ENCODE results near the gene PSEN1.

The PSEN1 gene

DNA sequence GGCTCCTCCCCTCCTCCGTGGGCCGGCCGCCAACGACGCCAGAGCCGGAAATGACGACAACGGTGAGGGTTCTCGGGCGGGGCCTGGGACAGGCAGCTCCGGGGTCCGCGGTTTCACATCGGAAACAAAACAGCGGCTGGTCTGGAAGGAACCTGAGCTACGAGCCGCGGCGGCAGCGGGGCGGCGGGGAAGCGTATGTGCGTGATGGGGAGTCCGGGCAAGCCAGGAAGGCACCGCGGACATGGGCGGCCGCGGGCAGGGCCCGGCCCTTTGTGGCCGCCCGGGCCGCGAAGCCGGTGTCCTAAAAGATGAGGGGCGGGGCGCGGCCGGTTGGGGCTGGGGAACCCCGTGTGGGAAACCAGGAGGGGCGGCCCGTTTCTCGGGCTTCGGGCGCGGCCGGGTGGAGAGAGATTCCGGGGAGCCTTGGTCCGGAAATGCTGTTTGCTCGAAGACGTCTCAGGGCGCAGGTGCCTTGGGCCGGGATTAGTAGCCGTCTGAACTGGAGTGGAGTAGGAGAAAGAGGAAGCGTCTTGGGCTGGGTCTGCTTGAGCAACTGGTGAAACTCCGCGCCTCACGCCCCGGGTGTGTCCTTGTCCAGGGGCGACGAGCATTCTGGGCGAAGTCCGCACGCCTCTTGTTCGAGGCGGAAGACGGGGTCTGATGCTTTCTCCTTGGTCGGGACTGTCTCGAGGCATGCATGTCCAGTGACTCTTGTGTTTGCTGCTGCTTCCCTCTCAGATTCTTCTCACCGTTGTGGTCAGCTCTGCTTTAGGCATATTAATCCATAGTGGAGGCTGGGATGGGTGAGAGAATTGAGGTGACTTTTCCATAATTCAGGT lies at the start of gene PSEN1:
Gene PSEN1 (plus strand): TSS at position 121 of the 839 bp plus-strand sequence. CDS start 11,513 bp downstream, outside the sequence.
- DNase-seq = peak; percentile 37

DNA sequence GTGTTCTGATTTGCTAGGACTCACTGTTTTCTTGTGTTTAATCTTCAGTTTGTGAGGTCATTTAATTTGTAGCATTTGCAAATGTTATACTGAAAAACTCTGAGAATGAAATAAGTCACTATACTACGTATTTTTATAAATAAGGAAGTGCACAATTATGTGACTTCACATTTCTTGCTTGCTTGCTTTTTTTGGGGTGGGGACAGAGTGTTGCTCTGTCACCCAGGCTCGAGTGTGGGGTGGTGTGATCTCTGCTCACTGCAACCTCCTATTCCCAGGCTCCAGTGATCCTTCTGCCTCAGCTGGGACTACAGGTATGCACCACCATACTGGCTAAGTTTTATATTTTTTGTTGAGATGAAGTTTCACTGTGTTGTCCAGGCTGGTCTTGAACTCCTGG lies 45.3 kb upstream of the PSEN1 start:
- no peak for DNase-seq

DNA sequence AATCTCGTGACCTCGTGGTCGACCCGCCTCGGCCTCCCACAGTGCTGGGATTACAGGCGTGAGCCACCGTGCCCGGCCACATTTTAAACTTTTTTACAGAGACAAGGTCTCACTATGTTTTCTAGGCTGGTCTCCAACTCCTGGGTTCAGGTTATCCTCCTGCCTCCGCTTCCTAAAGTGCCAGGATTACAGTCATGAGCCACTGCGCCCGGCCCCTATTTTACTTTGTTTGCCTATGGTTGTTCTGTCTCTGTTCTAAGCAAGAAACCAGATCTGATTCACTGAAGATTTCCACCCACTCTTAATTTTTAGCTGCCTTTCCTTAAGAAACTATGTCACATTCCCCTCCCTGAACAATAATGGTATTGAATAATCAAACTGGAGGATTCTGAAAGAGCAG lies 38.9 kb upstream of the PSEN1 start:
- DNase-seq = no peak

DNA sequence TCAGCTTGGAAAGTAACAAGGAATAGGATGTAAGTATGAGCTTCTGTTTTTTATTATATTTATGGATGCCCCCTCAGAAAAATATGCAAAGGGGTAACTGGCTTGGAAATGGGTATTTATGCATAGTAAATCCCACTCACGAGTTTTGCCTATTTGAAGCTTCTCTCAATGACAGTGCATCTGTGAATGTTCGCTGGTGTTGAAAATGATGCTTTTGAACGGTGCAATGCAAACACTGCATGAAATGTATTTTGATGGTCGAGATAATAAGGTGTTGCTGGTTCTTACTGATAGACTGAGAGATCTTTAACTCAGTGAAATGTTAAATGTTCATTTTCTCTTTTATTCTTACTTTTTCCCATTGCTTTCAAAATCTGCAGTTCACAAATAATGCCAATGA lies 36.0 kb upstream of the PSEN1 start:
- no peak for DNase-seq

DNA sequence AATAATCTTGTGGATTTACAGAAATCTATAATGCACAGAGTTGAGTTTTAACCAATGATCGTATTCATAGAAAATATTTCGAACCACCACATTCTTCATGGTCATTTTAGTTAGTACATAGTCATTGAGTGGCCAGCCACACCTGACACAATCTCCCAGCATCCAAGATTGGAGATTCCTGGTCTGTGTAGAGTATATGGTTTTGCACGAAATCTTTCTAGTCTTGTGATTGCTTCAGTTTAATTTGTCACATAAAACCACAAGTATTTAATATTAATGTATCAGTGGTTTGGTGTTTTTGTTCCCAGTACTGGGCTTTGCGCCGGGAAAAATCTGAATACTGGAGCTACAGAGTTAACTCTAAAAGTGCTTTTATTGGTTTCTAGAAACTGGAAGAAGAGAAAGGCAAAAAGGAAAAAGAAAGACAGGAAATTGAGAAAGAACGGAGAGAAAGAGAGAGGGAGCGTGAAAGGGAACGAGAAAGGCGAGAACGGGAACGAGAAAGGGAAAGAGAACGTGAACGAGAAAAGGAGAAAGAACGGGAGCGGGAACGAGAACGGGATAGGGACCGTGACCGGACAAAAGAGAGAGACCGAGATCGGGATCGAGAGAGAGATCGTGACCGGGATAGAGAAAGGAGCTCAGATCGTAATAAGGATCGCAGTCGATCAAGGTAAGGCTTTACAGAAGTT lies 33.4 kb upstream of the PSEN1 start:
- DNase-seq = no peak

DNA sequence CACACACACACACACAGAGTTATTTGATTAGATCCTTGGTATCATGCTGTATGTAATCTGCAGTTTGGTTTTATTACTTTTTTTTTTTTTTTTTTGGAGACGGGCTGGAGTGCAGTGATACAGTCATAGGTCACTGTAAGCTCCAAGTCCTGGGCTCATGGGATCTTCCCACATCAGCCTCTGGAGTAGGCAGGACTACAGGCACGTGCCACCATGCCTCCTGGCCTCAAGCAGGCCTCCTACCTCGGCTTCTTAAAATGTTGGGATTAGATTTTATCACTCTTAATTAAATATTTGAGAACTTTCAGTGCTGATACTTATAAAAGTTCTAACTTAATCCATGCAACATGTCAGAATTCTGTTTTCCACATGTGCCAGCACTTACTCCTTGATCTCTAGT lies 31.3 kb upstream of the PSEN1 start:
- no peak for DNase-seq

DNA sequence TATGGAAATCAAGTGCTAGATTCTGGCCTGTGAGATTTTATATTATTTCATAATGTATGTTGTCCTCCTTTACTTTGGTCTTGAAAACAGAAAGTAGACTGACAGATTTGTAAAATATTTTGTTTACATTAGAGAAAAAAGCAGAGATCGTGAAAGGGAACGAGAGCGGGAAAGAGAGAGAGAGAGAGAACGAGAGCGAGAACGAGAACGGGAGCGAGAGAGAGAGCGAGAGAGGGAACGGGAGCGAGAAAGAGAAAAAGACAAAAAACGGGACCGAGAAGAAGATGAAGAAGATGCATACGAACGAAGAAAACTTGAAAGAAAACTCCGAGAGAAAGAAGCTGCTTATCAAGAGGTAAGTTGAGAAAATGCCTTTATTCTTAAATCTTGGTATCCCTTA lies 30.6 kb upstream of the PSEN1 start:
- DNase-seq = no peak

DNA sequence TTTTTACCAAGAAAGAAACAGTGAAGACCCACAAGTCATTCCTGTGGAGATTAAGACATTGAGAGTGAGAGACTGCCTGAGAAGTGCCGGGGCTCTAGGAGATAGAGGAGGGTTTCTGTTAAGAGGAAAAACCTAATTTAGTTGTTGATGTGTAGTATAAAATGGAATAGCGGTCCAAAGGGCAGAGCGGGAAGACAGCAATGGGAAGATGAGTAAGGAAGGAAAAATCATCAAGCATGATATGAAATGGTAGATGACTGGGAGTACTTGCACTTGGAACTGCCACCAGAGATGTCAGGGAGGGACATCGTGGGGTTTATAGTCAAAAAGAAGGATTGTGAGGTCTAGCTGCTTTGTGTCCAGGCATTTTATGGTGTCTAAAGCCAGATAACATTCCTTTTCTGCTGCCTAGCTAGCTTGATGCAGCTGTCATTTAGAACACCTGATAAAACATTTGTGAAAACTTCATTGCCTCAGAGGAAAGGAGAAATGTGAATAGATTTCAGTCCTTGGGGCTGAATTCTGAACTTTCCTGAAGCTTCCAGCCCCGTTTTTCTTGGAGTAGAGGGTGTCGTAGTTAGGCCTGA lies 20.1 kb upstream of the PSEN1 start:
- no peak for DNase-seq

DNA sequence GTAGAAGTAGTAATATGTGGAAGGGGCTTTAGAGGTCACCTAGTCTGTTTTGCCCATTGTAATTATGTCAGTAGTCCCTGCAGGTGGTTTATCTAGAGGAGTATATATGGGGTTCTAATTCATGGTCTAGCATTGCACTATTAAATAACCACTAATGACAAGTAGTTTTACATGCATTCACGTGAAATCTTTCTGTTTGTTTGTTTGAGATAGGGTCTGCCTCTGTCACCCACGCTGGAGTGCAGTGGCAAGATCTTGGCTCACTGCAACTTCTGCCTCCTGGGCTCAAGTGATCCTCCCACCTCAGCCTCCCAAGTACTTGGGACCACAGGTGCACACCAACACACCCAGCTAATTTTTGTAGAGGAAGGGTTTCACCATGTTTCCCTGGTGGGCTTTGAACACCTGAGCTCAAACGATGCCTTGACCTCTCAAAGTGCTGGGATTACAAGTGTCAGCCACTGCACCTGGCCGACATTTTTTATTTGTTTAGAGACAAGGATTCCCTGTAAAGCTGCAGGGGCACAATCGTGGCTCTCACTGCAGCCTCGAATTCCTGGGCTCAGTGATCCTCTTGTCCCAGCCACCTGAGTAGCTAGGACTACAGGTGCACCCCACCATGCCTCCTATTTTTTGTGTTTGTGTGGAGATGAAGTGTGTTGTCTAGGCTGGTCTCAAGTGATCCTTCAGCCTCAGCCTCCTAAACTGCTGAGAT lies 12.0 kb upstream of the PSEN1 start:
- no peak for DNase-seq

DNA sequence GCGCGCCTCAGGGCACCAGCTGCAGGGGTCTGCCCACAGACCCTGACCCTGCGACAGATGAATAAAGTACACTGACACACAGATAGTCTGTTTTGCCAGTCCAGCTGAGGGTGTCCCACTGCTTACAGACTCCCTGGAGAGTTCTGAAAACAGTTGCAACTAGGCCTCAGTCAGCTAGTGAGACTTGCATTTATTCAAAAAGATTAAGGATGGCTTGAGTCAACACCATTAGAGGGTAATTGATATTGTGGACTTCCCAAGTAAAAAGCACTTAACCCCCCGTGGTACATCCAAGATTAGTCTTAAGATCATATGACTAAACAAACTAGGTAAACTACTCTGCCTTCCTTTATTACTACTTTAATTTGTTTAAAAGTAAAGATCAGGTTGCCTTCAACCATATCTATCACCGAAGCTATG lies 11.1 kb upstream of the PSEN1 start:
- no peak for DNase-seq

DNA sequence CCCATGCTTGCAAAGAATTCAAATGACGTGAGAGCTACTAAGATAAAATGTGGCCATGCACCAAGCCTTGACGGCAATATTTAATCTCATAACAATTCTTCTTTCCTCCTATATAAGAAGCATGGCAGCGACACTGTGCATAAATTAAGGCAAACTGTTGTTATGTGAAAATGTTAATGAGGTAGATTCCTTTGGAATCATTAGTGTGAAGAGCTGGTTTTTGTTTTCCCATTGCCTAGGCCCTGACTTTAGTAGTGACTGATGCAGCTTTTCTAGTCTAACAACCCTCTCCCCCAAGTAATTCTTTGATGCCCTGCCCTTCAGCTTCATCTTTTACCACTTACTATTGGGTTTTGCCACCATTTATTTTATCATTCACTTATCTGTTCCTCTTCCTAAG lies 10.6 kb upstream of the PSEN1 start:
- no peak for DNase-seq

DNA sequence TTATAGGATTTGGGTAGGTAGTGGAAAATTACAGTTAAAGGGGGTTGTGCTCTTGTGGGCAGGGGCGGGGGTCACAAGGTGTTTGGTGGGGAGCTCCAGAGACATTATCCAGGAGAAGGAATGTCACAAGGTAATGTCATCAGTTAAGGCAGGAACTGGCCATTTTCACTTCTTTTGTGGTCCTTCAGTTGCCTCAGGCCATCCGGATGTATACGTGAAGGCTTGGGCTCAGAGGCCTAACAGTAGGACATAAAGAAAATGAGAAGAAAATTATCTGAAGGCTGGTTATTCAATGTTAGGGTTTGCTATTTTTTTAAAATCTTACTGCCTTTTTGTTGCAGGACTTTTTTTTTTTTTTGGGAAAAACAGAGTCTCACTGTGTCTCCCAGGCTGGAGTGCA lies 2.5 kb upstream of the PSEN1 start:
- DNase-seq = no peak

DNA sequence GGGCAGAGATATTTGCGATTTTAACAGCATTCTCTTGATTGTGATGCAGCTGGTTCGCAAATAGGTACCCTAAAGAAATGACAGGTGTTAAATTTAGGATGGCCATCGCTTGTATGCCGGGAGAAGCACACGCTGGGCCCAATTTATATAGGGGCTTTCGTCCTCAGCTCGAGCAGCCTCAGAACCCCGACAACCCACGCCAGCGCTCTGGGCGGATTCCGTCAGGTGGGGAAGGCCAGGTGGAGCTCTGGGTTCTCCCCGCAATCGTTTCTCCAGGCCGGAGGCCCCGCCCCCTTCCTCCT lies 271 bp upstream of the PSEN1 start:
- DNase-seq = no peak

DNA sequence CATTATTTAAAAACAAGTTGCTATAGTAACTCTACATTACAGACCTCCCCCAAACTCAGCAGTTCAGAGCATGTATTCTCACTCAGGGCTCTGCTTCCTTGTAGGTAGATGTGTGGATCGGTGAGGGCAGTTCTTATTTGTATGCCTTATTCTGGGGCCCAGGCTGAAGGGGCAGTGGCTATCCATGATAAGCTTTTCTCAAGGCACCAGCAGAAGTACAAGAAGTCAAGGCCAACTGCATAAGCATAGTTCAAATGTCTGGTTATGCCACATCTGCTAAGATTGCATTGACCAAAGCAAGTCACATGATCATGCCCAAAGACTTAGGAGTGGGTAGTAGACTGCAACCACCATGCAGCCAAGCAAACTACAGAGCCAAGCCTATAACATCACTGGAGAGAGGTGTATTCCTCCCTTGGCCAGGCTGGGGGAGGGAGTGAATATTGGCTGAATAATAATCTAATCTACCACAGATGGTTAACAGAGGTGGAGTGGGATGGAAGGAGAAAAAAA lies 4.6 kb downstream of the PSEN1 start:
- no peak for DNase-seq

DNA sequence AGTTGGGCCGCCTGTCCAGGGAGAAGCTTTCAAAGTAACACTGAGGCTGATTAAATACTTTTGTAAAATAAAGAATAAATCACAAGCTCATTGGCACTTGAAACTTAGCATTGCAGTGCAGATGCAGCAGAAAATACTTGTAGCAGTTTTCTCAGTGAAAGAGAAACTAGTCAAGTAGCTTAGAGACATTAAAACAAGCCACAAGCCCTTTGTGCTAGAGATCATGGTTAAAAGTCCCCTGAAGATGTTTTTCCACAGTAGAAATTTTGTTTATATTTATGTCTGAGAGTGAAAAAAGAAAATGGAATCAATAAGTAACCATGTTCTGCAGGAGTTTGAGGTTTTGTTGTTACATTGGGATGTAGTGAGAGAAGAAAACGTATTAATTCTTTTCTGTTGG lies 5.9 kb downstream of the PSEN1 start:
- DNase-seq = no peak

DNA sequence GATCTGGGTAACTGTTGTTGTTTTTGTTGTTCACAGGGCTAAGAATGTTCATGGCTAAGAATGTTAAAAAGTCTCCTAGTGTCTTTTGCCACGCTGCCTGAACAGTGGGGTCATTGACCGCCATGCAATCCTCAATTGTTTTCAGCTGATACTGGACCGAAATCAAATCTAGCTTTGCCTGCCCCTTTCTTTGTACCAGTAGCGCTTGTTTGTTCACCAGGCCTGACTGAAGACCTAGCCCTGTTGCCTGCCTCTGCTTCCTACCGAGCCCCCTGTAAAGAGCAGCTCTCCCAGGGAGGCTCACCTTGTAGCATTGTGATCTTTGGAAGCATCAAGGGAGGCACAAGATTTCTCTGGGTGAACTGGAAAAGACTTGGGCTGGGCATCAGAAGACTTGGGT lies 6.7 kb downstream of the PSEN1 start:
- DNase-seq = no peak

DNA sequence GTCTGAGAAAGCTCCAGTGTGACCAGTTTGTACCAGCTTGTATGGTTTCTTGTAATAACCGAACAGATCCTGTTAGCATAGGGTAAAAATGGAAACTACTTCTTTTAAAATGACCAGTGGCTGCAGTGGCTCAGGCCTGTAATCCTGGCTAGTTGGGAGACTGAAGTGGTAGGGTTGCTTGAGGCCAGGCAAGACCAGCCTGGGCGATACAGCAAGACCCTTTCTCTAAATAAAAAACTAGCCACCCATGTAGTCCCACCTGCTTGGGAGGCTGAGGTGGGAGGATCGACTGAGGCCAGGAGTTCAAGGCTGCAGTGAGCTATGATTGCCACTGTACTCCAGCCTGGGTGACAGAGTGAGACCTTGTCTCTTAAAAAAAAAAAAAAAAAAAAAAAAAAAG lies 7.3 kb downstream of the PSEN1 start:
- no peak for DNase-seq

DNA sequence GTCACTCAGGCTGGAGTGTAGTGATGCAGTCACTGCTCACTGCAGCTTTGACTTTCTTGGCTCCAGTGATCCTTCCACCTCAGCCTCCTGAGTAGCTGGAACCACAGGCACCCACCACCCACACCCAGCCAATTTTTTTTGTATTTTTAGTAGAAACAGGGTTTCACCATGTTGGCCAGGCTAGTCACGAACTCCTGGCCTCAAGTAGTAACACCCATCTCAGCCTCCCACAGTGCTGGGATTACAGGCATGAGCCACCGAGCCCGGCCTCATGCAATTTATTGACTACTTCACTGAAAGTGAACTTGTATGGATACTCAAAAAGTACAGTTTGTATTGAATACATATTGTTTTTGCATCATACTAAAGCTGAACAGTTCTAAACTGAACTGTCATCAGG lies 9.1 kb downstream of the PSEN1 start:
- no peak for DNase-seq

DNA sequence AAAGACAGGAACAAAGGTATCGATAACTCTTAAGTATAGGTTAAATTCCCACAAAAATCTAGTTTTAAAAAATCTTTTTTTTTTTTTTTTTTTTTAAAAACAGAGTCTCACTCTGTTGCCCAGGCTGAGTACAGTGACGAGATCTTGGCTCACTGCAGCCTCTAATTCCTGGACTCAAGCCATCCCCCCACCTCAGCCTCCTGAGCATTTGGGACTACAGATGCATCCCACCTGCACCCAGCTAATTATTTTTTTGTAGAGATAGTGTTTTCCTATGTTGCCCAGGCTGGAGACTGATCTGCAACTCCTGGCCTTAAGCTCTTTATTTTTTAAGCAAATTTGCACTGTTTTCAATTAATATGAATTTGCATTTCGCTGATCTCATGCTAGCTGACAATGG lies 9.8 kb downstream of the PSEN1 start:
- no peak for DNase-seq

DNA sequence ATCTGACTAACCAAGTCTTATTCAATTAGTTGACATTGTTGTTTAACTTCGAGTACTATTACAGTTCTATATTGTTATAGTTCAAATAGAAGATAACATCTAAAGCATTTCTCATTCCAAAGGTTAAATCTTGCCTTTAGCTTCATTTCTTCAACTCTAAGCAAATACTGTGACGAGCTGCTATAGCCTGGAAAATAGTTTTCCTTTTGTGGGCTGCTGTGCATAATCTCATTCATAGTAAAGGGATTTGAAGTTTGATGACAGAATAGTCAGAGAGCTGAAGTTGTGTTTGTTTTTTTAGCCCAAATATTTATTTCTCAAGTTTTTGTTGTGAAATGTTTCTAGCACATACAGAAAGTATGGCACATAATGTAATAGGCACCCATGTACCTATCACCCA lies 13.4 kb downstream of the PSEN1 start:
- DNase-seq = no peak

DNA sequence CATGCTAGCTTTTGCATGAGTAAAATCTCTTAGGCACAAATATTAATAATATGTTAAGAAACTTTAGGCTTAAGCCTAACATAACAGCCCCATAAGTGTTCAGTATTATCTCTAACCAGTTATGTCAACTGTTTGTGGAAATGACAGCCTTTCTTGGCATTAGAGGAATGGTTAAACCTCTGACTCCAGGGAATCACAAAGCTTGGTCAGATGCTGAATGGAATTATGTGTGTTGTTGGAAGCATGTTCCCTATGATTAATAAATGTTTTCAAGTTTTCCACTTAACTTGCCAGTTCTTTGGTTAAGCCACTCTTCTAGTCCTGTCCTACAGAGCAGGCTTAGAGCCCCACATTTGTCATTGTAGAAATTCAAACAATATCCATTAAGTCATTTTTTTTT lies 17.0 kb downstream of the PSEN1 start:
- no peak for DNase-seq

DNA sequence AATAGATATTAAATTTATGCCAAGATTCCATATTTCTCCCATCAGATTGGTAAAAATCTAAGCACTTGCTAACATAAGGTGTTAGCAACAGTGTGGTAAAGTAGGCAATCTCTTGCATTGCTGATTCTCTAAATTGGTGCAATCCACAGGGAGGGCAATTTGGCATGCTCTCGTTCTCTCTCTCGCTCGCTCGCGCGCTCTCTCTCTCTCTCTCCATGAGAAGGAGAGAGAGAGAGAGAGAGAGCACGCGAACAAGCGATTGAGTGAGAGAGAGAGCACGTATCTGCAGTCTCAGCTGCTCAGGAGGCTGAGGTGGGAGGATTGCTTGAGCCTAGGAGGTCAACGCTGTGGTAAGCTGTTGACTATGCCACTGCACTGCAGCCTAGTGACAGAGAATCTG lies 25.9 kb downstream of the PSEN1 start:
- no peak for DNase-seq

DNA sequence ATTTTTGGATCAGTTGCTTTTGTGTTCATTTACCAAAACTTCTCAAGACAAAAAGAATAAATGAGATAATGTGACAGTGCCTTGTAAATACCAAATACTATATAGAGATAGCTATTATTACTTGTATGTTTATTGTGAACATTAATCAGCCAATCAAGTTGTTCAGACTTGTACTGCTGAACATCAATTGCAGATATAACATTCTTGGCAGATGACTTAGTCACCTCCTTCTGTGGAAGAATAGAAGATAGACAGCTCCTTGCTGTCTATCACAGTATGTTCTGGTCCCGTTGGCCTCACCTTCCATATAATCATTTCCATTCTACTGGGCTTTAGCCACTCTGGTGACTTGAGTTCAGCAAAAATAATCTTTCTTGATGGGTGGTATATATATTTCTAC lies 30.1 kb downstream of the PSEN1 start:
- no peak for DNase-seq

DNA sequence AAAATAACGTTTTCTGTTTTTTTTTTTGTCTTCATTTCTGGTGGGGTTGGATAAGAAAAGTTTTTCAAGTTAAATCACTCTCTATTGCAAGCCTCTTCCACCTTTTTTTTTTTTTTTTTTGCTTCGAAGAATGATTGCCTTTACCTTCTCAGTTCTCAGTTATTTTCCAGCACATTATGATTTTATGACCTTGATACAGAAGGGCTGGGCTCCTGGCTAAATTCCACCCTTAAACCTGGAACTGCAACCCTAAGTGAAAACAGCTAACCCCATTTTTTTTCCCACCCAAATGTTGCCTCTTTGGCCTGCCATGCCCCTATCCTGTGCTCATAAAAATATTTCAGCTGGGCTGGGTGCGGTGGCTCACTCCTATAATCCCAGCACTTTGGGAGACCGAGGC lies 31.4 kb downstream of the PSEN1 start:
- DNase-seq = no peak

Measured in NCI-H2081 treated with DMSO at 0.1 percent for 48 hours (cell line).